ENCODE measurements around the gene SREBF1. TPM values are rescaled to one million over a fixed set of nuclear protein-coding genes. Genes with fewer than 3 reads are reported as not detected.
A peak's percentile ranks its signal among the peaks of the same experiment; 100 is the strongest.

The SREBF1 gene
- total RNA-seq, 1 experiment from 2014 or later: 52.0 TPM

DNA sequence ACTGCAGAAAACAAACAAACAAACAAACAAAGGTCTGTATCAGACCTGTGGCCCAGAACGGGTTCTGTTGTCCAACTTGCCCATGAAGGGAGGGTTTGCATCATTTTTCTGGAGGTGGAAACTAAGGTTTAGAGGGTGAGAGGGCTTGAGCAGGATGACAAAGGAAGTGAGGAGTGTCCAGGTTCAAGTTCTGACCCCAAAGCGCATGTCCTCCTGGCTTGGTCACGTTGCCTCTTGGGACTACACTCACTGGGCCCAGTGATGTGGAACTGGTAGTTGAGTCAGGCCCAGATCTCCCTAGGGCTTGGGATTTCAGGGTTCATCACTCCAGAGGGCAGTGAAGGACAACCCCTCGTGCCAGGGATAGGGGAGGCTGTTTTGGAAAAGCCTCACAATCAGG, 1.8 kb downstream of the SREBF1 start:
- H3K79me2 ChIP-seq (ENCODE audit: low read length): peaks cover 59% of the 10 kb centered on the region

DNA sequence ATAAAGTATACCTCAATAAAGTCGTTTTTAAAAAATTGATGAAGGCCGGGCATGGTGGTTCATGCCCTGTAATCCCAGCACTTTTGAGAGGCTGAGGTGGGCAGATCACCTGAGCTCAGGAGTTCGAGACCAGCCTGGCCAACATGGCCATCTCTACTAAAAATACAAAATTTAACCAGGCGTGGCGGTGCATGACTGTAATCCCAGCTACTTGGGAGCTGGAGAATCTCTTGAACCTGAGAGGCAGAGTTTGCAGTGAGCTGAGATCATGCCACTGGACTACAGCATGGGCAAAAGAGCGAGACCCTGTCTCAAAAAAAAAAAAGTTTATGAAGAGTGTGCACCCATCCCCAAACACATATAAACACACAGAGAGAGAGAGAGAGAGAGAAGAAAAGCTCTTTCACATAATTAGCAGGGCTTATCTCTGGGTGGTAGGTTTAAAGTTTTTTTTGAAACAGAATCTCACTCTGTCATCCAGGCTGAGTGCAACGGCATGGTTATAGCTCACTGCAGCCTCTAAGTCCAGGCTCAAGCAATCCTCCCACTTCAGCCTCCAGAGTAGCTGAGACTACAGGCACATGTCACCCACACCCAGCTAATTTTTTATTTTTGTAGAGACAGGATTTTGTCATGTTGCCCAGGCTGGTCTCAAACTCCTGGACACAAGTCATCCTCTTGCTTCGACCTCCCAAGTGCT, 3.0 kb downstream of the SREBF1 start:
- Histone ChIP-seq H2AFZ (ENCODE audit: low read length) (no peak overlapping the region), H3K27ac (ENCODE audit: low read length) (peak overlapping the region; percentile 78), H3K9ac (ENCODE audit: low read length) (peak overlapping the region; percentile 78), H3K9me2 (replicated peaks; ENCODE audit: insufficient read depth, low read length) (no peaks in the 10 kb centered on the region), H3K4me2 (ENCODE audit: low read depth, low read length, poor library complexity, severe bottlenecking) (peak overlapping the region; percentile 88), H3K4me3 (ENCODE audit: low read length) (no peak overlapping the region), H3K9me3 (ENCODE audit: low read length) (no peaks in the 10 kb centered on the region), H3K27me3 (ENCODE audit: low read length) (no peaks in the 10 kb centered on the region), H3K4me1 (ENCODE audit: low read length) (peaks cover 51% of the 10 kb centered on the region), H3K79me2 (ENCODE audit: low read length) (peaks cover 67% of the 10 kb centered on the region), H4K20me1 (ENCODE audit: insufficient read depth, low read depth, low read length) (peaks cover 10% of the 10 kb centered on the region), H3K36me3 (ENCODE audit: insufficient read depth, low read length) (no peaks in the 10 kb centered on the region)
- DNase-seq: peak; percentile 41

More for the DNA sequence above, 1.8 kb downstream of the SREBF1 start:
- peak overlapping the region; percentile 80 for H3K4me3 ChIP-seq (ENCODE audit: low read length)
- no peaks in the 10 kb centered on the region for H3K36me3 ChIP-seq (ENCODE audit: insufficient read depth, low read length)
- no peaks in the 10 kb centered on the region for H3K27me3 ChIP-seq (ENCODE audit: low read length)
- H3K4me2 ChIP-seq (ENCODE audit: low read depth, low read length, poor library complexity, severe bottlenecking): peak overlapping the region; percentile 88
- H3K9me3 ChIP-seq (ENCODE audit: low read length): no peaks in the 10 kb centered on the region
- peaks cover 58% of the 10 kb centered on the region for H3K4me1 ChIP-seq (ENCODE audit: low read length)
- no peaks in the 10 kb centered on the region for H3K9me2 ChIP-seq (replicated peaks; ENCODE audit: insufficient read depth, low read length)
- H3K9ac ChIP-seq (ENCODE audit: low read length): peak overlapping the region; percentile 78
- H3K27ac ChIP-seq (ENCODE audit: low read length): peak overlapping the region; percentile 78
- H2AFZ ChIP-seq (ENCODE audit: low read length): no peak overlapping the region
- H4K20me1 ChIP-seq (ENCODE audit: insufficient read depth, low read depth, low read length): peaks cover 10% of the 10 kb centered on the region
- no peak for DNase-seq

DNA sequence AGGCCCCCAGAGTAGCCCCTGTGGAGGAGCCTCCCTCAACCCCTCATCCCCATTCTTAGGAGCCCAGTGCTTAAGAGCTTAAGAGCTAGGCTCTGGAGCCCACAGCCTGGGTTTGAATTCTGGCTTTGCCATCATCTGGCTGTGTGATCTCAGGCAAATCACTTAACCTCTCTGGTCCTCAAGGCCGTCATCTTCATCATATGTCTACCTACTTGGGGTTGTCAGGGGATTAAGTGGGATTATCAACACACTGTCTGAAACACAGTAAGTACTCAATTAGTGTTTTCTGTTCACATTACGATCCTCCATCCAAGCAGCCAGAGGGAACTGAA, 4.8 kb downstream of the SREBF1 start:
- no peak overlapping the region for H2AFZ ChIP-seq (ENCODE audit: low read length)
- H3K36me3 ChIP-seq (ENCODE audit: insufficient read depth, low read length): no peaks in the 10 kb centered on the region
- no peaks in the 10 kb centered on the region for H3K9me3 ChIP-seq (ENCODE audit: low read length)
- H3K79me2 ChIP-seq (ENCODE audit: low read length): peaks cover 85% of the 10 kb centered on the region
- DNase-seq: peak; percentile 48
- H4K20me1 ChIP-seq (ENCODE audit: insufficient read depth, low read depth, low read length): peaks cover 14% of the 10 kb centered on the region
- no peak overlapping the region for H3K4me3 ChIP-seq (ENCODE audit: low read length)
- no peak overlapping the region for H3K9ac ChIP-seq (ENCODE audit: low read length)
- H3K27ac ChIP-seq (ENCODE audit: low read length): no peak overlapping the region
- no peaks in the 10 kb centered on the region for H3K9me2 ChIP-seq (replicated peaks; ENCODE audit: insufficient read depth, low read length)
- no peak overlapping the region for H3K4me2 ChIP-seq (ENCODE audit: low read depth, low read length, poor library complexity, severe bottlenecking)
- peaks cover 44% of the 10 kb centered on the region for H3K4me1 ChIP-seq (ENCODE audit: low read length)
- no peaks in the 10 kb centered on the region for H3K27me3 ChIP-seq (ENCODE audit: low read length)

DNA sequence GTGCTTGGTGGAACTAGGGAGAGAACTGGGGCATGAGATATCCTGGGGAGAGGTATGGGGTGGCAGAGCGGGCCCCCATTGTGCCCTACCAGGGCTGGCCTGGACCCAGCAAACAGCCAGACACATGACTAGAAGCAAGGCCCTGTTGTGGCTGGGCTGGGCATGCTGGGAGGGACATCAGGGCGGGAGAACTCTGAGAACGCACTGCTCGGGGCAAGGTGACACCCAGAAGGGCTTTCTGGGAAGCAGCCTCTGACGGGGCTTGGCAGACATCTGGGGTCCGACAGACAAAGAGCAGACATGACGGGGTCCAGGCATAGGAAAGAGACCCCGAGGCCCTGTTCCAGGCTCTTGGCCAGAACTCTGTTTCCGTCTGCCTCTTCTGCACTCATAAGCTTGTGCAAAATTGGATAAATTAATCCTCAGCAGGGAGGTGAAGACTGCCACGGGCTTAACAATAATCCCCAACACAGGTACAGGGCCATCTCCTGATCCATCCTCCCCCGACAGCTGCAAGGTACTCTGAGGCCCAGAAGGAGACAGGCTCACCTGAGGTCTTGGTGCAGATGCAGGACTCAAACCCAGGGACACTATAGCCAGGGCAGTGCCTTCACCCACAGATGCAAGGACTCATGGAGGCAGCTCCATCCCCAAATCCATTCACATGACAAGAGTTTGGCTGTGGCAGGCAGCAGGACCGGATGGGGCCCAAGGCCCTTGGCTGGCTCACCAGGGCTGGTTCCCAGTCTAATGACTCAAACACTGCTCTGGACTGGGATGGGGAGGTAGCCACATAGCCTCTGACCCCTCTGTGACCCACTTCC, 5.4 kb downstream of the SREBF1 start:
- no peaks in the 10 kb centered on the region for H3K36me3 ChIP-seq (ENCODE audit: insufficient read depth, low read length)
- H2AFZ ChIP-seq (ENCODE audit: low read length): no peak overlapping the region
- H3K27me3 ChIP-seq (ENCODE audit: low read length): no peaks in the 10 kb centered on the region
- H3K9ac ChIP-seq (ENCODE audit: low read length): no peak overlapping the region
- no peak overlapping the region for H3K4me2 ChIP-seq (ENCODE audit: low read depth, low read length, poor library complexity, severe bottlenecking)
- H3K9me3 ChIP-seq (ENCODE audit: low read length): no peaks in the 10 kb centered on the region
- no peaks in the 10 kb centered on the region for H3K9me2 ChIP-seq (replicated peaks; ENCODE audit: insufficient read depth, low read length)
- H3K27ac ChIP-seq (ENCODE audit: low read length): no peak overlapping the region
- peaks cover 49% of the 10 kb centered on the region for H3K4me1 ChIP-seq (ENCODE audit: low read length)
- DNase-seq: peak; percentile 38
- no peak overlapping the region for H3K4me3 ChIP-seq (ENCODE audit: low read length)
- peaks cover 91% of the 10 kb centered on the region for H3K79me2 ChIP-seq (ENCODE audit: low read length)
- peaks cover 14% of the 10 kb centered on the region for H4K20me1 ChIP-seq (ENCODE audit: insufficient read depth, low read depth, low read length)

DNA sequence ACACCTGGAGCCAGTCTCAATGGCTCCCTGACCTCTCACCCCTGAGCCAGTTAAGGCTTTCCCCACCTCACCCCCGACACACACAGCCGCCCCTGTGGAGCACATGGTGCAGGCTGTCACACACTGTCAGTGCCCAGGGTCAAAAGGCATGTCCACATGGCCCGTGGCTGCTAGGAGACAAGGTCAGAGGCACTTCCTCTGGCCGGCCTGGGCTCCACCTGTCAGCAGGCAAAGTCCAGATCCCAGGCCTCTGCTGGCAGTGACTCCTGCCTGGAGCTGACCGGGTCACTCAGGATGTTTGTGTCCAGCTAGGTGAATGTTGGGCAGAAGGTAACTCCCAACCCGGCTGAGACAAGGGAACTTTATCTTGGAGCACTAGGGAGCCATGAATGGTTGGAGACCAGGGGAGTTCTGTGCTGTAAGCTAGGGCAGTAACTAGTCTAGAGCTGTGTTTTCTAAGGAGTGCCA, 6.0 kb downstream of the SREBF1 start:
- H3K27ac ChIP-seq (ENCODE audit: low read length): no peak overlapping the region
- H4K20me1 ChIP-seq (ENCODE audit: insufficient read depth, low read depth, low read length): peaks cover 14% of the 10 kb centered on the region
- H3K9ac ChIP-seq (ENCODE audit: low read length): no peak overlapping the region
- H3K4me2 ChIP-seq (ENCODE audit: low read depth, low read length, poor library complexity, severe bottlenecking): no peak overlapping the region
- H2AFZ ChIP-seq (ENCODE audit: low read length): no peak overlapping the region
- peaks cover 94% of the 10 kb centered on the region for H3K79me2 ChIP-seq (ENCODE audit: low read length)
- H3K4me1 ChIP-seq (ENCODE audit: low read length): peaks cover 53% of the 10 kb centered on the region
- no peak overlapping the region for H3K4me3 ChIP-seq (ENCODE audit: low read length)
- H3K9me3 ChIP-seq (ENCODE audit: low read length): no peaks in the 10 kb centered on the region
- no peaks in the 10 kb centered on the region for H3K9me2 ChIP-seq (replicated peaks; ENCODE audit: insufficient read depth, low read length)
- H3K36me3 ChIP-seq (ENCODE audit: insufficient read depth, low read length): no peaks in the 10 kb centered on the region
- DNase-seq: no peak
- no peaks in the 10 kb centered on the region for H3K27me3 ChIP-seq (ENCODE audit: low read length)

DNA sequence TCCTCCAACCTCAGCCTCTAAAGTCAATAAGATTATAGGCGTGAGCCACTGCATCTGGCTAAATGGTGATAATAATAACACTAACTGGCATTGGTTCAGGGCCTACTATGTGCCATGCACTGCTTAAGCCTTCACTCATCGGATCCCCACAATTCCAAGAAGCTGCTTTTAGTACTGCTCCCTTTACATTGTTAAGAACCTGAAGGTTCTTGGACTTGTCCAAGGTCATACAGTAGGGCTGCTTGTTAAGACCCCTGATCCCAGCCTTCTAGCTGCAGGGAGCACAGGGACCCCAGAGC, 6.6 kb downstream of the SREBF1 start:
- Histone ChIP-seq H3K9me3 (ENCODE audit: low read length) (no peaks in the 10 kb centered on the region), H4K20me1 (ENCODE audit: insufficient read depth, low read depth, low read length) (peaks cover 14% of the 10 kb centered on the region), H3K27me3 (ENCODE audit: low read length) (no peaks in the 10 kb centered on the region), H3K4me1 (ENCODE audit: low read length) (peaks cover 52% of the 10 kb centered on the region), H3K27ac (ENCODE audit: low read length) (no peak overlapping the region), H3K36me3 (ENCODE audit: insufficient read depth, low read length) (no peaks in the 10 kb centered on the region), H3K4me2 (ENCODE audit: low read depth, low read length, poor library complexity, severe bottlenecking) (no peak overlapping the region), H3K9me2 (replicated peaks; ENCODE audit: insufficient read depth, low read length) (no peaks in the 10 kb centered on the region), H3K79me2 (ENCODE audit: low read length) (peaks cover 90% of the 10 kb centered on the region), H2AFZ (ENCODE audit: low read length) (no peak overlapping the region), H3K4me3 (ENCODE audit: low read length) (no peak overlapping the region), H3K9ac (ENCODE audit: low read length) (no peak overlapping the region)
- DNase-seq: no peak

DNA sequence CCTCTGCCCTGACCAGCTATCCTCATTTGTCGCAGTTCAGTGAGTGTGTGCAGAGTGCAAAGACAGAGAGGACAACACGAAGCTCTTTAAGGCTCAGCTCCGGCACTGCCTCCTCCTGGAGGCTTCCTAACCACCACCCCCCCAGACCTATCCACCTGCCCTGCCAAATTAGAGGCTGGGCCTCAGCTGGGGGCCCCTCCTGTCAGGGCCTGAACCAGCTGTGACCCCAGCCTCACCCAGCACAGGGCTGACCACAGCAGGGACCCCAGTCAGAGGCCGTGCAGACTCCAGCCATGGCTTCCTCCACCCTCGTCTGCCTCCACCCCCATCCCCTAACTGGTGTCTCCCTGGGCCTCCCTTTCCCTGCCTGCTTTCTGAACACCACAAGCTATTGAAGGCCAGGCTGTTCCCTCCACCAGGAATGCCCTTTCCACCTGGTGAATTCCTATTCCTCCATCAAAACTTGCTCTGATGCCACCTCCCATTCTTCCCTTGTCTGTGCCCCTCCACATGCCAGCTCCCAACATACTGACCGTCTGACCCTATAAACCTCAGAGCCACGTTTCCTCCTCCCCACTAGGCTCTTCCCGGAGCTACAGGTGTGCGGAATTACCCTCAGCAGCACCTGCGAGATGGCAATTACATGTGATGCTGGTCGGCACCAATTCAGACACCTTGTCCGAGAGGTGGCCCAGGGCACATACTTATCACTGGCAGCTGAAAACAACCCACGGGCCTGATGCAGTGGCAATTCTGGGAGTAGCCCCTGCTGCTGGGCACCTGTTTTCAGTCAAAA, 8.8 kb downstream of the SREBF1 start:
- H3K4me3 ChIP-seq (ENCODE audit: low read length): no peak overlapping the region
- H3K27ac ChIP-seq (ENCODE audit: low read length): no peak overlapping the region
- H3K9me2 ChIP-seq (replicated peaks; ENCODE audit: insufficient read depth, low read length): no peaks in the 10 kb centered on the region
- H3K4me2 ChIP-seq (ENCODE audit: low read depth, low read length, poor library complexity, severe bottlenecking): no peak overlapping the region
- no peak overlapping the region for H2AFZ ChIP-seq (ENCODE audit: low read length)
- no peak for DNase-seq
- no peak overlapping the region for H3K9ac ChIP-seq (ENCODE audit: low read length)
- no peaks in the 10 kb centered on the region for H3K9me3 ChIP-seq (ENCODE audit: low read length)
- no peaks in the 10 kb centered on the region for H3K36me3 ChIP-seq (ENCODE audit: insufficient read depth, low read length)
- H3K27me3 ChIP-seq (ENCODE audit: low read length): no peaks in the 10 kb centered on the region
- peaks cover 84% of the 10 kb centered on the region for H3K79me2 ChIP-seq (ENCODE audit: low read length)
- peaks cover 17% of the 10 kb centered on the region for H4K20me1 ChIP-seq (ENCODE audit: insufficient read depth, low read depth, low read length)
- H3K4me1 ChIP-seq (ENCODE audit: low read length): peaks cover 53% of the 10 kb centered on the region

Measured in Karpas-422 (cell line).